BE2C (cell line): ENCODE measurements around the gene TMEM186.

Experiments used
- DNase-seq: peaks from one replicate; pipeline ENCODE4 v3.0.0-alpha.2; 2020
- H3K27me3 ChIP-seq: fragments of 250-450 bp; sonication (Bioruptor Pico); 2 replicates; pipeline ENCODE4 v1.5.1; 2020; ENCODE audit warnings: mild to moderate bottlenecking
- H3K36me3 ChIP-seq: fragments of 250-450 bp; sonication (Bioruptor Pico); 2 replicates; pipeline ENCODE4 v1.5.1; 2020; ENCODE audit warnings: mild to moderate bottlenecking
- H3K4me1 ChIP-seq: fragments of 250-450 bp; sonication (Bioruptor Pico); 2 replicates; pipeline ENCODE4 v1.5.1; 2020
- H3K4me3 ChIP-seq: 2 replicates; pipeline ENCODE4 v1.5.1; 2011; ENCODE audit warnings: low read depth, low read length
- H3K9me3 ChIP-seq: fragments of 250-450 bp; sonication (Bioruptor Pico); 2 replicates; pipeline ENCODE4 v1.5.1; 2020
- CTCF ChIP-seq: IDR thresholded peaks from 2 replicates; pipeline ENCODE4 v1.5.1; 2012; ENCODE audit warnings: mild to moderate bottlenecking, low read depth, low read length

TMEM186 gene

DNA sequence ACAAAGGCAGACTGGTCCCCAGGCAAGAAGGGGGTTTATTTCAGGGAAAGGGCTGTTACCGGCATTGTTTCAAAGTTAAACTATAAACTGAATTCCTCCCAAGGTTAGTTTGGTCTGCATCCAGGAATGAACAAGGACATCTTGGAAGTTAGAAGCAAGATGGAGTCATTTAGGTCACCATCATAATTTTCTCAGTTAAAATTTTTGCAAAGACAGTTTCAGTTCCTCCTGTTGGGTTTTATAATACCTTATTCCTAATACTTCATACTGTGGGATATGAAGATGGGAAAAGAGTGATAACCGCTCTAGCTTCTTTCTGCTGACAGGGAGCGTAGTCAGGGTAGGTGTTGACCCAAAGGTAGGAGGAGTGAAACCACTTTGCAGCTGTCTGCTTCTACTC, 25.0 kb upstream of the TMEM186 start:
- Histone ChIP-seq H3K4me3 (no peak overlapping the region), H3K27me3 (no peaks in the 10 kb centered on the region), H3K4me1 (peaks cover 16% of the 10 kb centered on the region; the same call in 1 of the 2 replicates), H3K9me3 (no peaks in the 10 kb centered on the region), H3K36me3 (peaks cover 49% of the 10 kb centered on the region)
- no peak for TF ChIP-seq CTCF
- no peak for DNase-seq

GRCh38 chr16:8819411-8820034, 22.1 kb upstream of the TMEM186 start:
- H3K36me3 ChIP-seq, result peaks cover 72% of the 10 kb centered on the region
- no peak for DNase-seq

GRCh38 chr16:8818504-8819270, 21.2 kb upstream of the TMEM186 start:
- TF ChIP-seq CTCF, result no peak
- H3K27me3 ChIP-seq, result no peaks in the 10 kb centered on the region
- no peak for DNase-seq
- H3K4me3 ChIP-seq, result no peak overlapping the region
- H3K9me3 ChIP-seq, result no peaks in the 10 kb centered on the region
- H3K36me3 ChIP-seq, result peaks cover 77% of the 10 kb centered on the region
- peaks cover 9% of the 10 kb centered on the region; the same call in 1 of the 2 replicates for H3K4me1 ChIP-seq

More at GRCh38 chr16:8819411-8820034, 22.1 kb upstream of the TMEM186 start:
- Histone ChIP-seq H3K27me3 (no peaks in the 10 kb centered on the region), H3K4me1 (peaks cover 9% of the 10 kb centered on the region; the same call in 1 of the 2 replicates), H3K4me3 (no peak overlapping the region), H3K9me3 (no peaks in the 10 kb centered on the region)
- no peak for TF ChIP-seq CTCF

DNA sequence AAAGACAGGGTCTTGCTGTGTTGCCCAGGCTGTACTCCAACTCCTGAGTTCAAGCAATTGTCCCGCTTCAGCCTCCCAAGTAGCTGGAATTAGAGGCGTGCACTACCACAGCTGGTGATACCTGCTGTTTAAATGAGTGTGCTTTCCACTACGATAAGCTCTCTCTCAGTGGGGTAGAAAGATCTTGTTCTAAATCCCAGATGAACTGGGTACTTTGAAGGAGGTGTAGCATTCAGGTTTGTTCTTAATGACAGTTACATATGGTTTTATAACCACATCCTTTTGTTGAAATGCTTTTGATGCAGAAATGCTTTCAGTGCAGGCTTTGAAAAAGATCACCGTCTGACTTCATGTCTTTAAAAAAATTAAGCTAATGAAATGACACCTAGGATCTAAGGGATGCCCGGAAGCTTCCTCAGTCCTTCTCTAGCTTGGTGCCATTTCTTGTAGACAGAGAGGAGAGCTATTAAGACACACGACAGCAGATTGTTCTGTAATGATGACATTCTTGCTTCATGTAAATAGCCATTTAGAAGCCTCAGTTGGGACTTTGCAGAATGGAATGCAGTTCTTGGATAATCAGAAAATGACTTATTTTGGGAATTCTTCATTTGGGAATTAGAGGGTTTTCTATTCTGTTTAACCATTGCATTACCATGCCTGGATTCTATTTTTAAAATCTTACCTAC, 19.7 kb upstream of the TMEM186 start:
- Histone ChIP-seq H3K4me3 (no peak overlapping the region), H3K9me3 (no peaks in the 10 kb centered on the region), H3K4me1 (no peaks in the 10 kb centered on the region), H3K36me3 (peaks cover 89% of the 10 kb centered on the region), H3K27me3 (no peaks in the 10 kb centered on the region)
- DNase-seq, result no peak
- no peak for TF ChIP-seq CTCF

DNA sequence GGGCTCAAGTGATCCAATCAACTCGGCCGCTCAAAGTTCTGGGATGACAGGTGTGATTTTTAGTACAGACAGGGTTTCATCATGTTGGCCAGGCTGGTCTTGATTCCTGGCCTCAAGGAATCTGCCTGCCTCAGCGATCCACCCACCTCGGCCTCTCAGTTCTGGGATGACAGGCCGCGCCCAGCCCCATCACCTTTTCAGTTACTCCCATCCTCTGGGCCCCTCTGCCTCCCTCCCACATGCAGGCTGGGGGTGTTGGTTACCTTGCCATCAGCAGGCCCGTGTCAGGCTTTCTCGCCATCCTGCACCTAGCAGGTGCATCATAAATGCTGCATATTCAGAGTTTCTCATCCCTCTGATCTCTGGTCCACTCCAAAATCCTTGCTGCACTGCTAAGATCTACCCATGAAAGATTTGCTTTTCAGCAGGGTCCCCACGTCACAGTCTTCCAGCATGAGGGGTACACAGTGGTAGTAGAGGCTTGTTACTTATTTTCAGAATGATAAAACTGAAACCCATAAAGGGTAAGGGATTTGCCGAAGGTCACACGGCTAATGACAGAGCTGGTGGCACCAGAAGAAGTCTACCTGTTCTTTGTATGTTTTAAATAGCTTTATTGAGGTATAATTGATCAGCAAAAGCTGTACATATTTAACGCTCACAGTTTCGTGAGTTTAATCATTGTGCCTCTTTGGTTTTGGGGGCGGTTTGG, 16.8 kb upstream of the TMEM186 start:
- H3K27me3 ChIP-seq, result no peaks in the 10 kb centered on the region
- no peak for DNase-seq
- H3K4me1 ChIP-seq, result no peaks in the 10 kb centered on the region; the same call in 1 of the 2 replicates

More for the DNA sequence above, 16.8 kb upstream of the TMEM186 start:
- Histone ChIP-seq H3K36me3 (peaks cover 95% of the 10 kb centered on the region), H3K4me3 (no peak overlapping the region), H3K9me3 (no peaks in the 10 kb centered on the region)
- TF ChIP-seq CTCF, result no peak
